ENCODE data around the gene PRKAG2. TPM values are rescaled to one million over a fixed set of nuclear protein-coding genes. Genes with fewer than 3 reads are reported as not detected.

PRKAG2 gene
- total RNA-seq, 1 experiment from 2014 or later: 23.9 TPM

GRCh38 chr7:151895008-151895630 is 18.2 kb upstream of the PRKAG2 start:
- H3K9me3 ChIP-seq (ENCODE audit: low read length): no peaks in the 10 kb centered on the region
- ATAC-seq (no peak), DNase-seq (no peak)
- BruUV-seq (replicated peaks): no TSS peak
- ChIA-PET POLR2A (ENCODE audit: unreplicated experiment) (no interaction called here), CTCF (no interaction called here)
- no peaks in the 10 kb centered on the region for H4K20me1 ChIP-seq (ENCODE audit: low read length)
- no peaks in the 10 kb centered on the region for H3F3A ChIP-seq (ENCODE audit: low read length, unreplicated experiment)
- no peaks in the 10 kb centered on the region for H3K4me1 ChIP-seq (ENCODE audit: insufficient read depth, low read length)
- TF ChIP-seq EZH2phosphoT487 (IDR thresholded peaks at IDR 0.05; ENCODE audit: borderline replicate concordance, low read length): no peak
- no peak overlapping the region for H3K4me2 ChIP-seq (ENCODE audit: low read length)
- intact Hi-C loops (cut with micrococcal nuclease): no loop called here
- peaks cover 36% of the 10 kb centered on the region for H3K27me3 ChIP-seq (ENCODE audit: low read length)
- no peaks in the 10 kb centered on the region for H3K9me2 ChIP-seq (replicated peaks; ENCODE audit: low read length)
- H3K36me3 ChIP-seq (ENCODE audit: low read depth, low read length): no peaks in the 10 kb centered on the region
- no peak overlapping the region for H3K4me3 ChIP-seq (ENCODE audit: low read length)
- no peaks in the 10 kb centered on the region for H3K79me2 ChIP-seq (ENCODE audit: low read length)
- H3K27ac ChIP-seq (ENCODE audit: low read length): no peak overlapping the region
- no peak overlapping the region for H3K9ac ChIP-seq (ENCODE audit: low read length)
- H2AFZ ChIP-seq (ENCODE audit: low read length): no peak overlapping the region

- POLR2A ChIA-PET (ENCODE audit: unreplicated experiment): no interaction called here
Observed at GRCh38 chr7:151894111-151895007, 17.4 kb upstream of the PRKAG2 start.

GRCh38 chr7:151893405-151893923 is 16.5 kb upstream of the PRKAG2 start:
- Histone ChIP-seq H3K4me2 (ENCODE audit: low read length) (no peak overlapping the region), H4K20me1 (ENCODE audit: low read length) (no peaks in the 10 kb centered on the region), H3K27ac (ENCODE audit: low read length) (no peak overlapping the region), H3K4me3 (ENCODE audit: low read length) (no peak overlapping the region), H2AFZ (ENCODE audit: low read length) (no peak overlapping the region), H3F3A (ENCODE audit: low read length, unreplicated experiment) (no peaks in the 10 kb centered on the region), H3K36me3 (ENCODE audit: low read depth, low read length) (no peaks in the 10 kb centered on the region), H3K9me3 (ENCODE audit: low read length) (no peaks in the 10 kb centered on the region), H3K9me2 (replicated peaks; ENCODE audit: low read length) (no peaks in the 10 kb centered on the region), H3K27me3 (ENCODE audit: low read length) (peaks cover 30% of the 10 kb centered on the region), H3K79me2 (ENCODE audit: low read length) (no peaks in the 10 kb centered on the region), H3K9ac (ENCODE audit: low read length) (no peak overlapping the region), H3K4me1 (ENCODE audit: insufficient read depth, low read length) (no peaks in the 10 kb centered on the region)
- TF ChIP-seq EZH2 (IDR thresholded peaks at IDR 0.05; ENCODE audit: low read length, unreplicated experiment): no peak
- no peak for TF ChIP-seq CTCF (conservative IDR thresholded peaks at IDR 0.05; ENCODE audit: low read depth, low read length)
- TF ChIP-seq EZH2phosphoT487 (IDR thresholded peaks at IDR 0.05; ENCODE audit: borderline replicate concordance, low read length): no peak
- no TSS peak for BruUV-seq (replicated peaks)
- ATAC-seq: no peak
- POLR2A ChIA-PET (ENCODE audit: unreplicated experiment): no interaction called here
- DNase-seq: no peak
- CTCF ChIA-PET: no interaction called here
- intact Hi-C loops (cut with micrococcal nuclease): no loop called here

More at GRCh38 chr7:151894111-151895007, 17.4 kb upstream of the PRKAG2 start:
- no TSS peak for BruUV-seq (replicated peaks)
- no peaks in the 10 kb centered on the region for H3F3A ChIP-seq (ENCODE audit: low read length, unreplicated experiment)
- H3K36me3 ChIP-seq (ENCODE audit: low read depth, low read length): no peaks in the 10 kb centered on the region
- CTCF ChIA-PET: interaction anchor here (0.6 kb wide), 1 partner anchor 20 kb away, joined by 3 read pairs; no protein-coding TSS in a partner anchor
- H3K4me3 ChIP-seq (ENCODE audit: low read length): no peak overlapping the region
- TF ChIP-seq EZH2phosphoT487 (IDR thresholded peaks at IDR 0.05; ENCODE audit: borderline replicate concordance, low read length) (no peak), EZH2 (IDR thresholded peaks at IDR 0.05; ENCODE audit: low read length, unreplicated experiment) (no peak), CTCF (conservative IDR thresholded peaks at IDR 0.05; ENCODE audit: low read depth, low read length) (no peak)
- ATAC-seq (no peak), DNase-seq (no peak)
- no peaks in the 10 kb centered on the region for H4K20me1 ChIP-seq (ENCODE audit: low read length)
- no peak overlapping the region for H2AFZ ChIP-seq (ENCODE audit: low read length)
- H3K9ac ChIP-seq (ENCODE audit: low read length): no peak overlapping the region
- peaks cover 30% of the 10 kb centered on the region for H3K27me3 ChIP-seq (ENCODE audit: low read length)
- no peaks in the 10 kb centered on the region for H3K4me1 ChIP-seq (ENCODE audit: insufficient read depth, low read length)
- intact Hi-C loops (cut with micrococcal nuclease): no loop called here
- H3K4me2 ChIP-seq (ENCODE audit: low read length): no peak overlapping the region
- H3K9me3 ChIP-seq (ENCODE audit: low read length): no peaks in the 10 kb centered on the region
- H3K27ac ChIP-seq (ENCODE audit: low read length): no peak overlapping the region
- H3K9me2 ChIP-seq (replicated peaks; ENCODE audit: low read length): no peaks in the 10 kb centered on the region
- H3K79me2 ChIP-seq (ENCODE audit: low read length): no peaks in the 10 kb centered on the region

Measured in PC-3 (cell line).